GM12864 (cell line): ENCODE results near the gene GHSR.

Experiments used
- DNase-seq: peaks from one replicate; pipeline ENCODE4 v3.0.0-alpha.2; 2011; ENCODE audit warnings: low read depth
- H3K4me3 ChIP-seq: 2 replicates; pipeline ENCODE4 v1.5.1; 2011; ENCODE audit warnings: mild to moderate bottlenecking, low read depth, low read length, control low read depth
- TF ChIP-seq, protein P1 (sequence below): IDR thresholded peaks from 2 replicates; pipeline ENCODE4 v1.5.1; 2011; ENCODE audit warnings: low read depth, mild to moderate bottlenecking, moderate library complexity, low read length, control low read depth, inconsistent platforms; ENCODE audit errors: missing control alignments

The GHSR gene

DNA sequence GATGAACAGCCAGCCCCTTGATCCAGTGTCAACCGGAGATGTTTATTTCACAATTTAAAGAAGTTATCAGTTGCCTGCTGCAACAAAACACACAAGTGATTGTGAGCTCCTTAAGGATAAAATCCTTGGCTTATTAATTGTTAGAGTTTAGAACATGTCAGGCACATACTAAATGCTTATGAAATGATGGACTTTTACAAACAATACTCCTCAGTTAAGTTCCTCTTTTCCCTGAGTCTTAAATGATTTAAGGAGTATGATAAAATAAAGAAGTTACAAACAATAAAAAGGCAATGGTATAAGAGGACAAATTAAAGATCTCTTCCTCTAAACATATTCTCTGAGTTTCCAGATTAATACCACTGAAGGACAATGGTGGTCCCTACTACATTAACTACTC is 5.7 kb downstream of the GHSR start:
- TF ChIP-seq, protein P1, sequence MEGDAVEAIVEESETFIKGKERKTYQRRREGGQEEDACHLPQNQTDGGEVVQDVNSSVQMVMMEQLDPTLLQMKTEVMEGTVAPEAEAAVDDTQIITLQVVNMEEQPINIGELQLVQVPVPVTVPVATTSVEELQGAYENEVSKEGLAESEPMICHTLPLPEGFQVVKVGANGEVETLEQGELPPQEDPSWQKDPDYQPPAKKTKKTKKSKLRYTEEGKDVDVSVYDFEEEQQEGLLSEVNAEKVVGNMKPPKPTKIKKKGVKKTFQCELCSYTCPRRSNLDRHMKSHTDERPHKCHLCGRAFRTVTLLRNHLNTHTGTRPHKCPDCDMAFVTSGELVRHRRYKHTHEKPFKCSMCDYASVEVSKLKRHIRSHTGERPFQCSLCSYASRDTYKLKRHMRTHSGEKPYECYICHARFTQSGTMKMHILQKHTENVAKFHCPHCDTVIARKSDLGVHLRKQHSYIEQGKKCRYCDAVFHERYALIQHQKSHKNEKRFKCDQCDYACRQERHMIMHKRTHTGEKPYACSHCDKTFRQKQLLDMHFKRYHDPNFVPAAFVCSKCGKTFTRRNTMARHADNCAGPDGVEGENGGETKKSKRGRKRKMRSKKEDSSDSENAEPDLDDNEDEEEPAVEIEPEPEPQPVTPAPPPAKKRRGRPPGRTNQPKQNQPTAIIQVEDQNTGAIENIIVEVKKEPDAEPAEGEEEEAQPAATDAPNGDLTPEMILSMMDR: no peak
- H3K4me3 ChIP-seq: no peak overlapping the region
- DNase-seq: no peak

DNA sequence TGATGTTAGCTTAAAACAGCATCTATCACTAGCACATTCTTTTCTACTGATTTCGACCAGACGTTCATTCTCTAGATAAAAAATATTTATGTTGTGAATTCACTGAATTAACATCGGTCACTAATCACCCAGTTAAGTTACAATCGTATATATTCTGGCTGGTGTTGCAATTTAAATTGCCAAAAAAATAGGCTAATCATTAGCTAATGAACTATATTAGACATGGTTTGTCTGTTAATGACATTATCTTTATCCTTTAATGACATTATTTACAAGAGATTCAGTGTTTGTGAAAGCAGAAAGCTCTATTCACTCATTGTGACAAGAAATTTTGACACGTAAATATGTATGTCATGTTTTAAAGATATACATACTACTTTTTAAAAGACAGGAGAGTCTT is 6.7 kb downstream of the GHSR start:
- no peak for DNase-seq
- no peak overlapping the region for H3K4me3 ChIP-seq
- TF ChIP-seq, protein P1: no peak

DNA sequence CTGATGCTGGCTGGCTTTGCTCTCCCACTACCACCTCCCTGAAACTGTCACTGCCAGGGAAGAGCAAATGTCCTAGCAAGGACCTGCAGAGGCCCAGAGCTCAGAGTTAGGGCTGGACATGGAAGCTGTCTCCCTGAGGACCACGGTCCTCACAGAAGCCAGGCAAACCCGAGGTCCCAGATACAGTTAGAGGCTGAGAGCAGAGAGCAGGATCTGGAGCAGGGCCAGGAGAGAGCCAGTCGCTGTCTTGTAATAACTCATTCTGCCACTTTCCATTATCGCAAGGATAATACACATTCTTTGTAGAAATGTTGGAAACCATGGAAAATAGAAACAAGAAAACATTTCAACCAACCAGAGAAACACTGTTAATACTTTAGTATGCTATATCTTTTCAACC is 10.1 kb downstream of the GHSR start:
- no peak overlapping the region for H3K4me3 ChIP-seq
- TF ChIP-seq, protein P1: no peak
- DNase-seq: no peak

DNA sequence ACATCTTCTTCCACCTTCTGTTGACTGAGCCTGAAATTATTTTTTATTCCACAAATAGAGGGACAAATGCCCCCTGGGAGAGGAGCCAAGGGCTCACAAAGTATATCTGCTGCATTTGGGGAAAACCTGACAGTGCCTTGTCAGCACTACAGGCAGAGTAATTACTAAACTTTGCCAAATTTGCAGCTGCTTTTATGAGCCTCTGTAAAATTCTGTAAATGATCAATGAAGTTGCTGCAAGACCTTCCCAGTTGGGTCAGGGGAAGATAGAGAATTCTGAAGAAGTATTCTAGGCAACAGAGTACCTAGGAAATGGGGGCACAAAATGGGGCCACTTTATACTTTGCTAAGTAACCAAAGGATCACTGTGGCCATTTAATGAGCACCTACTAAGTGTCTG is 10.5 kb downstream of the GHSR start:
- TF ChIP-seq, protein P1: no peak
- H3K4me3 ChIP-seq: no peak overlapping the region
- no peak for DNase-seq

GRCh38 chr3:172415323-172415722 is 32.9 kb downstream of the GHSR start:
- TF ChIP-seq, protein P1: no peak
- no peak overlapping the region for H3K4me3 ChIP-seq
- no peak for DNase-seq

DNA sequence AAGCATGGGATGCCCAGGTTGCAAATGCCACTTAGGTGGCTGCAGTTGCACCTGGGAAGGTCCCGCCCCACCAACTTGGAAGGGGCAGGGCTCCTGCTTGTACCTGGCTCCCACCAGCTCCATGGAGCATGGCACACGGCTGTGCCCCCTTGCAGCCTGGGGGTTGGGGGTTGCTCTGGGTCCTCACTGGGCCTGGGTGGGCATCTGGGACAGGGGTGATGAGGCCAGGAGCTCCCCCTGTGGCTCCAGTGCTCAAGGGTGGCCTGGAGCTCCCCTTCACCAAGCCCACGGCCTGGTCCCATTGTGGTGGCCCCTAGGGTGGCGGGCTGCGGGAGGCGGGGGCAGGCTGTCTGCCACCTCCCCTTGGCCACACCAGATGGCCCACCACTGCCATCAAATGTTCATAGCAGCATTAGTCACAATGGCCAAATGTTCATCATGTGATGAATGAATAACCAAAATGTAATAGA is 36.7 kb downstream of the GHSR start:
- TF ChIP-seq, protein P1: no peak
- H3K4me3 ChIP-seq: no peak overlapping the region
- no peak for DNase-seq

DNA sequence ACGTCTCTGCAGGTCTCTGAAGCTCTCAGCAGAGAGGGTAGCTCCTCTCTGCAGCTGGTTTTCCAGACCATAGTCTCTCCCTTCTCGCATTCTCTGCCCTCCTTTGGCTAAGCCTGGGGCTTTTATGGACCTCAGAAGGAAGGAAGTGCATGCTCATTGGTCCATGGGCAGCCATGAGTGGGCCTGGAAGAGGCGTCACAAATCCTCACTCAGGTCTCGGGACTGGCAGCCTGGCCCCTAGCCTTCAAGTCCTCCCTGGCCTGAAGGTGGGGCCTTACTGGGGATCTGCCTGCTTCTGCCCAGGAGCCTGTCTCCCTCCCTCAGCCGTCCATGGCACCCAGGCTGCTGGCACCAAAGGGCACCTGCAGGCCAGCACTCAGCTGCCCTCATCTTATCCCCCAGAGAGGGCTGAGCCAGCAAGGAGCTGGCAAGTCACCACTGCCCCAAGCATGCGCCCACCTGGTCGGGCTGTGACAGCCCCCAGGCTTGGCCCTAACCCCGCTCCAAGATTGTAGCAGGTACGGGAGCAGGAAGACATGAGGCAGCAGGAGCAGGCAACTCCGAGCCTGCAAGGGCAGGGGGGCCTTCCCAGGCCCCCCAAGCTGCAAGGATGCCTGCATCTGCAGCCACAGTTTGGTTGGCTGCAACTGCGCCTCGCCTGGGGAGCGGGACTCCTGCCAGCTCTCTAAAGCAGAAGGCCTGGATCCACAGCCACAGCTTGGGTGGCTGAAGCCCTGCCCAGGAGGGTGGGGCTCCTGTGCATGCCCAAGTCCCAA is 37.4 kb downstream of the GHSR start:
- DNase-seq: no peak
- no peak overlapping the region for H3K4me3 ChIP-seq
- TF ChIP-seq, protein P1: no peak
